ENCODE data around the gene MYO3B. TPM values are rescaled to one million over a fixed set of nuclear protein-coding genes. Genes with fewer than 3 reads are reported as not detected.

Gene MYO3B
- total RNA-seq, 4 donors from 2014 or later: 0.06 TPM; not detected in 3

DNA sequence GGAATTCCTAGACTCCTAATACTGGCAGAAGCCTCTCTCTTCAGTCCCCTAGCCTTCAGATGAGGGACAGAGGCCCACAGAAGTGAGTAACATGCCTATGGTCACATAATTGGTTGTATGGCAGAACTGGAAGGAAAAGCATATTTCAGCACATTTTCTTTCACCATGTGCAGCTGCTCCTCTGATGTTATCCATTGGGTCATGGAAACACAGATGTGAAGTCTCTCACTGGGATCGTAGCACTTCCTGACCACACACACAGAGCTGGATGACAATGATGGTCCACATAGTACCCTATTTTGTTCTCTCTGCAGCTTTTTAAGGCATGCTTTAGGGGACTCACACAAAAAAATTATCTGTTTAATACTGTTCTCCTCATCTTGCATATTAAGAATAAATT lies 24.5 kb downstream of the MYO3B start:
- no peaks in the 10 kb centered on the region for H3K27me3 ChIP-seq
- H3K27ac ChIP-seq (replicated peaks in 1 of 4): no peak overlapping the region
- H3K9me3 ChIP-seq: no peaks in the 10 kb centered on the region
- TF ChIP-seq, protein P1, sequence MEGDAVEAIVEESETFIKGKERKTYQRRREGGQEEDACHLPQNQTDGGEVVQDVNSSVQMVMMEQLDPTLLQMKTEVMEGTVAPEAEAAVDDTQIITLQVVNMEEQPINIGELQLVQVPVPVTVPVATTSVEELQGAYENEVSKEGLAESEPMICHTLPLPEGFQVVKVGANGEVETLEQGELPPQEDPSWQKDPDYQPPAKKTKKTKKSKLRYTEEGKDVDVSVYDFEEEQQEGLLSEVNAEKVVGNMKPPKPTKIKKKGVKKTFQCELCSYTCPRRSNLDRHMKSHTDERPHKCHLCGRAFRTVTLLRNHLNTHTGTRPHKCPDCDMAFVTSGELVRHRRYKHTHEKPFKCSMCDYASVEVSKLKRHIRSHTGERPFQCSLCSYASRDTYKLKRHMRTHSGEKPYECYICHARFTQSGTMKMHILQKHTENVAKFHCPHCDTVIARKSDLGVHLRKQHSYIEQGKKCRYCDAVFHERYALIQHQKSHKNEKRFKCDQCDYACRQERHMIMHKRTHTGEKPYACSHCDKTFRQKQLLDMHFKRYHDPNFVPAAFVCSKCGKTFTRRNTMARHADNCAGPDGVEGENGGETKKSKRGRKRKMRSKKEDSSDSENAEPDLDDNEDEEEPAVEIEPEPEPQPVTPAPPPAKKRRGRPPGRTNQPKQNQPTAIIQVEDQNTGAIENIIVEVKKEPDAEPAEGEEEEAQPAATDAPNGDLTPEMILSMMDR (IDR thresholded peaks at IDR 0.05): no peak
- no peak for TF ChIP-seq POLR2AphosphoS5 (IDR thresholded peaks at IDR 0.05)
- no peak for TF ChIP-seq EP300 (IDR thresholded peaks at IDR 0.05)
- no peak for TF ChIP-seq POLR2A (IDR thresholded peaks at IDR 0.05; ENCODE audit: low read depth)
- intact Hi-C loops (cut with DNase I): no loop called here
- no peak for DNase-seq (ENCODE audit: extremely low spot score)
- 43% methylated on average over 1 of the region's 1 CpG for WGBS
- H3K4me1 ChIP-seq: no peaks in the 10 kb centered on the region
- H3K4me3 ChIP-seq: no peak overlapping the region
- no peaks in the 10 kb centered on the region for H3K36me3 ChIP-seq

GRCh38 chr2:170204298-170204951 lies 26.5 kb downstream of the MYO3B start:
- TF ChIP-seq POLR2AphosphoS5 (IDR thresholded peaks at IDR 0.05) (no peak), POLR2A (IDR thresholded peaks at IDR 0.05; ENCODE audit: low read depth) (no peak), EP300 (IDR thresholded peaks at IDR 0.05) (no peak)
- TF ChIP-seq, protein P1 (IDR thresholded peaks at IDR 0.05): no peak
- no peak for DNase-seq (ENCODE audit: extremely low spot score)
- H3K36me3 ChIP-seq: no peaks in the 10 kb centered on the region
- no peaks in the 10 kb centered on the region for H3K4me1 ChIP-seq
- H3K4me3 ChIP-seq: no peak overlapping the region
- intact Hi-C loops (cut with DNase I): no loop called here
- no peaks in the 10 kb centered on the region for H3K9me3 ChIP-seq
- H3K27ac ChIP-seq (replicated peaks in 1 of 4): no peak overlapping the region
- H3K27me3 ChIP-seq: no peaks in the 10 kb centered on the region
- 80% methylated on average over 4 of the region's 4 CpGs for WGBS

- 70% methylated on average over 1 of the region's 1 CpG for WGBS
- intact Hi-C loops (cut with DNase I): no loop called here
- TF ChIP-seq, protein P1 (IDR thresholded peaks at IDR 0.05): no peak
- TF ChIP-seq POLR2A (IDR thresholded peaks at IDR 0.05; ENCODE audit: low read depth) (no peak), EP300 (IDR thresholded peaks at IDR 0.05) (no peak), POLR2AphosphoS5 (IDR thresholded peaks at IDR 0.05) (no peak)
- H3K4me3 ChIP-seq: no peak overlapping the region
- no peak overlapping the region for H3K27ac ChIP-seq (replicated peaks in 1 of 4)
- no peaks in the 10 kb centered on the region for H3K36me3 ChIP-seq
- H3K4me1 ChIP-seq: no peaks in the 10 kb centered on the region
- no peaks in the 10 kb centered on the region for H3K9me3 ChIP-seq
- no peak for DNase-seq (ENCODE audit: extremely low spot score)
- no peaks in the 10 kb centered on the region for H3K27me3 ChIP-seq
Observed at GRCh38 chr2:170206246-170206645, 28.3 kb downstream of the MYO3B start.

GRCh38 chr2:170206805-170207407 lies 29.0 kb downstream of the MYO3B start:
- H3K36me3 ChIP-seq: no peaks in the 10 kb centered on the region
- H3K4me1 ChIP-seq: no peaks in the 10 kb centered on the region
- H3K4me3 ChIP-seq: no peak overlapping the region
- no peaks in the 10 kb centered on the region for H3K27me3 ChIP-seq
- no peak overlapping the region for H3K27ac ChIP-seq (replicated peaks in 1 of 4)
- TF ChIP-seq, protein P1 (IDR thresholded peaks at IDR 0.05): no peak
- TF ChIP-seq POLR2AphosphoS5 (IDR thresholded peaks at IDR 0.05) (no peak), EP300 (IDR thresholded peaks at IDR 0.05) (no peak), POLR2A (IDR thresholded peaks at IDR 0.05; ENCODE audit: low read depth) (no peak)
- H3K9me3 ChIP-seq: no peaks in the 10 kb centered on the region
- intact Hi-C loops (cut with DNase I): no loop called here
- WGBS: 79% methylated on average over 3 of the region's 3 CpGs
- DNase-seq (ENCODE audit: extremely low spot score): no peak

All from esophagus muscularis mucosa (tissue), 4 donors.